ENCODE results near the gene MKKS.

GRCh38 chr20:10481676-10482075, 47.7 kb upstream of the MKKS start:
- TF ChIP-seq, protein P1, sequence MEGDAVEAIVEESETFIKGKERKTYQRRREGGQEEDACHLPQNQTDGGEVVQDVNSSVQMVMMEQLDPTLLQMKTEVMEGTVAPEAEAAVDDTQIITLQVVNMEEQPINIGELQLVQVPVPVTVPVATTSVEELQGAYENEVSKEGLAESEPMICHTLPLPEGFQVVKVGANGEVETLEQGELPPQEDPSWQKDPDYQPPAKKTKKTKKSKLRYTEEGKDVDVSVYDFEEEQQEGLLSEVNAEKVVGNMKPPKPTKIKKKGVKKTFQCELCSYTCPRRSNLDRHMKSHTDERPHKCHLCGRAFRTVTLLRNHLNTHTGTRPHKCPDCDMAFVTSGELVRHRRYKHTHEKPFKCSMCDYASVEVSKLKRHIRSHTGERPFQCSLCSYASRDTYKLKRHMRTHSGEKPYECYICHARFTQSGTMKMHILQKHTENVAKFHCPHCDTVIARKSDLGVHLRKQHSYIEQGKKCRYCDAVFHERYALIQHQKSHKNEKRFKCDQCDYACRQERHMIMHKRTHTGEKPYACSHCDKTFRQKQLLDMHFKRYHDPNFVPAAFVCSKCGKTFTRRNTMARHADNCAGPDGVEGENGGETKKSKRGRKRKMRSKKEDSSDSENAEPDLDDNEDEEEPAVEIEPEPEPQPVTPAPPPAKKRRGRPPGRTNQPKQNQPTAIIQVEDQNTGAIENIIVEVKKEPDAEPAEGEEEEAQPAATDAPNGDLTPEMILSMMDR (IDR thresholded peaks at IDR 0.05; ENCODE audit: borderline replicate concordance, extremely low read depth, low read length, poor library complexity, severe bottlenecking): no peak
- TF ChIP-seq EZH2 (IDR thresholded peaks at IDR 0.05; ENCODE audit: borderline replicate concordance, low read depth, low read length, severe bottlenecking): no peak
